ENCODE measurements around the gene NIM1K. TPM values are rescaled to one million over a fixed set of nuclear protein-coding genes. Genes with fewer than 3 reads are reported as not detected.

The NIM1K gene
- total RNA-seq, 4 donors from 2014 or later: not detected

GRCh38 chr5:43274435-43275114 is 82.5 kb downstream of the NIM1K start:
- TF ChIP-seq POLR2A (IDR thresholded peaks at IDR 0.05) (no peak), CTCF (IDR thresholded peaks at IDR 0.05) (no peak)
- Histone ChIP-seq H3K27me3 (no peaks in the 10 kb centered on the region), H3K4me3 (no peak overlapping the region), H3K36me3 (no peaks in the 10 kb centered on the region), H3K4me1 (no peaks in the 10 kb centered on the region), H3K27ac (no peak overlapping the region), H3K9me3 (no peaks in the 10 kb centered on the region)
- no peak for DNase-seq

DNA sequence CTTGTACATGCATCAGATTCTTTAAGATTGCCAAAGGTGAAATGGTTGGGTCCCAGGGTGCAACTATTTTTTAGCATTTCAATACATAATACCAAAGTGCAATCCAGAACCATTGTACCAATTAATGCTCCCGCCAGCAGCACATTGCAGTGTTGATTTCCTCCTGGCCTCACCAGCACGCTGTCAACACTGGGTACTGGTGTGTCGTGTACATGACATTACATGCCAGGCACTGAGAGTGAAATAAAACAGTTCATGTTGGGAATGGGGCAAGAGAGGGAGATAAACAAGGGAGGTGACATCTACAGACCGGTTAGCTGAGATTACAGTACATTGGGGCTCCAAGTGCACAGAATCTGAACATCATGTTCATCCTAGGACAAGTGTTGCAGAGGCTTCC is 83.4 kb downstream of the NIM1K start:
- Histone ChIP-seq H3K4me3 (no peak overlapping the region), H3K9me3 (no peaks in the 10 kb centered on the region), H3K36me3 (no peaks in the 10 kb centered on the region), H3K4me1 (no peaks in the 10 kb centered on the region), H3K27ac (no peak overlapping the region), H3K27me3 (no peaks in the 10 kb centered on the region)
- DNase-seq: no peak
- TF ChIP-seq CTCF (IDR thresholded peaks at IDR 0.05): no peak
- no peak for TF ChIP-seq POLR2A (IDR thresholded peaks at IDR 0.05)

GRCh38 chr5:43279548-43280274 is 87.7 kb downstream of the NIM1K start:
- Histone ChIP-seq H3K27ac (no peak overlapping the region), H3K9me3 (no peaks in the 10 kb centered on the region), H3K4me1 (no peaks in the 10 kb centered on the region), H3K36me3 (no peaks in the 10 kb centered on the region), H3K27me3 (no peaks in the 10 kb centered on the region), H3K4me3 (no peak overlapping the region)
- no peak for DNase-seq
- TF ChIP-seq CTCF (IDR thresholded peaks at IDR 0.05) (no peak), POLR2A (IDR thresholded peaks at IDR 0.05) (no peak)

DNA sequence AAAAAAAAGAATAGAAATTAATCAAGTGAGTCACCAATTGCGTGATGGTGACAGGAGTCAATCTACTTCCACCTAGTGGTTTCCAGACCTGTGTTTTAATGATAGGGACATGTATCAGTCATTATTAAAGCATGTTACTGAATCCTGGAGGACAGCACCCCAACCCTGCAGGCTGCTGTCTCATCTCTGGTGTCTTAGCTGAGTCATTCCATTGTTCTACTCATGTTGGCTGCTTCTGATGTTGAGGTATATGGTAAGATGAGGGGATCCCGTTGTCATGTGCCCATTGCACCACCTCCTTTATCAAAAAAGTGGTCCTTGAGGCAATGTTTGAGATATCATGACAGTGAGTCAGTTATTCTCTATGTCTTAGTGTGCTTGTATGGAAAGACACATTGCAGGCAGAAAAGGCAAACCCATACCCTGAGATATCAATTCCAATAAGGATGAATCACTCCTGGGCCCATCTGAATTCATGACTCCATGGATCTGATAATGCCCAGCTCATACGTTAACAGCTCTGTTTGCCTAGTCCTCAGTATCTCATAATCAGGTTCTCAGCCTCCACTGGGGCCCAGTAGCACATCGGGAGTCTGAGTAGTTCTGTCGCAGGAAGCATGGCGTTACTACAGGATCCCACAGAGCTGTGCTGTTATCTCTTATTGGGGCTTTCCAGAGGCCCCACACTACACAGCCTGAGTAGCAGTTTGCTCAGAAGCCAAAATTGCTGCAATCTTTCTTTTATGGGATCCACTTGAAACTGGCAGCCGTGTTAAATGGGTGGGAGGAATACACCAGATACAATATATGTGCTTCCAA is 90.0 kb downstream of the NIM1K start:
- DNase-seq: no peak
- no peak for TF ChIP-seq CTCF (IDR thresholded peaks at IDR 0.05)
- TF ChIP-seq POLR2A (IDR thresholded peaks at IDR 0.05): no peak
- H3K27ac ChIP-seq: no peak overlapping the region
- no peaks in the 10 kb centered on the region for H3K4me1 ChIP-seq
- no peaks in the 10 kb centered on the region for H3K9me3 ChIP-seq
- H3K27me3 ChIP-seq: no peaks in the 10 kb centered on the region
- peaks cover 0 to 7% (median 0%) of the 10 kb centered on the region in 3 donors for H3K36me3 ChIP-seq
- no peak overlapping the region for H3K4me3 ChIP-seq

DNA sequence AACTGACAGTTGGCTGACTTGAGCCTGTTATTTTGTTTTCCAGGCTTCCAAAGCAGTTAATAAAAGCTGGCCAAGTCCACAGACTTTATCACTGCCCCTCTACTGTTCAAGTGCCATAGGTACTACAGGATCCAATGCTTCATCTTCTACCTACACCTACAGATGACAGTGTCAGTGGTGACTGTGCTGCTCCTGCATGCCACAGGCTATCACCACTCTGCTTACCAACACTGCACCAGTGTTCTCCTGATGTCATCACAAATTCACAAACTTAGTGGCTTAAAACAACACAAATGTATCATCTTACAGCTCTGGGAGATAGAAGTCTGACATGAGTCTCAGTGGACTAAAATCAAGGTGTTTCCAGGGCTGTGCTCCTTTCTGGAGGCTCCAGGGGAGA is 94.6 kb downstream of the NIM1K start:
- no peak overlapping the region for H3K4me3 ChIP-seq
- H3K4me1 ChIP-seq: no peaks in the 10 kb centered on the region
- DNase-seq: no peak
- no peak overlapping the region for H3K27ac ChIP-seq
- H3K9me3 ChIP-seq: no peaks in the 10 kb centered on the region
- no peak for TF ChIP-seq CTCF (IDR thresholded peaks at IDR 0.05)
- no peak for TF ChIP-seq POLR2A (IDR thresholded peaks at IDR 0.05)
- H3K27me3 ChIP-seq: no peaks in the 10 kb centered on the region
- peaks cover 0 to 44% (median 0%) of the 10 kb centered on the region in 3 donors for H3K36me3 ChIP-seq

Measured in Peyer's patch (tissue), 4 donors.